Amniotic epithelial cell (primary cell): Measurements from ENCODE around the gene HIPK2.

Experiments used
- DNase-seq: peaks from one replicate; pipeline ENCODE4 v3.0.0-alpha.2; 2010; ENCODE audit warnings: low read depth

The HIPK2 gene

GRCh38 chr7:139586286-139586685 lies 191.5 kb downstream of the HIPK2 start:
- DNase-seq, result no peak

GRCh38 chr7:139585042-139585441 lies 192.8 kb downstream of the HIPK2 start:
- no peak for DNase-seq

- DNase-seq, result no peak
Observed at GRCh38 chr7:139583826-139584553, 193.8 kb downstream of the HIPK2 start.

- no peak for DNase-seq
Observed at GRCh38 chr7:139582671-139583155, 195.1 kb downstream of the HIPK2 start.

GRCh38 chr7:139582130-139582650 lies 195.6 kb downstream of the HIPK2 start:
- no peak for DNase-seq

- DNase-seq, result no peak
Observed at GRCh38 chr7:139580435-139580834, 197.4 kb downstream of the HIPK2 start.

- no peak for DNase-seq
Observed at GRCh38 chr7:139576179-139576973, 201.4 kb downstream of the HIPK2 start.

- DNase-seq, result no peak
Observed at GRCh38 chr7:139575338-139575680, 202.5 kb downstream of the HIPK2 start.

- DNase-seq, result no peak
Observed at GRCh38 chr7:139574618-139575337, 203.0 kb downstream of the HIPK2 start.

GRCh38 chr7:139573871-139574270 lies 203.9 kb downstream of the HIPK2 start:
- DNase-seq, result no peak

GRCh38 chr7:139572704-139573385 lies 205.0 kb downstream of the HIPK2 start:
- DNase-seq, result no peak

GRCh38 chr7:139572071-139572470 lies 205.7 kb downstream of the HIPK2 start:
- no peak for DNase-seq

GRCh38 chr7:139571651-139572050 lies 206.1 kb downstream of the HIPK2 start:
- no peak for DNase-seq

- no peak for DNase-seq
Observed at GRCh38 chr7:139571190-139571589, 206.6 kb downstream of the HIPK2 start.

GRCh38 chr7:139570626-139571025 lies 207.2 kb downstream of the HIPK2 start:
- DNase-seq, result no peak

- no peak for DNase-seq
Observed at GRCh38 chr7:139570119-139570518, 207.7 kb downstream of the HIPK2 start.

- DNase-seq, result no peak
Observed at GRCh38 chr7:139568813-139569490, 208.8 kb downstream of the HIPK2 start.

- no peak for DNase-seq
Observed at GRCh38 chr7:139568346-139568675, 209.5 kb downstream of the HIPK2 start.

GRCh38 chr7:139567647-139568345 lies 210.0 kb downstream of the HIPK2 start:
- DNase-seq, result no peak

- DNase-seq, result no peak
Observed at GRCh38 chr7:139566736-139567646, 210.8 kb downstream of the HIPK2 start.
